Measurements from ENCODE around the gene DPP6. TPM values are rescaled to one million over a fixed set of nuclear protein-coding genes. Genes with fewer than 3 reads are reported as not detected.
A peak's percentile ranks its signal among the peaks of the same experiment; 100 is the strongest.

DPP6 gene
- total RNA-seq, 4 donors from 2014 or later: 0.94 to 1.9 TPM; not detected in 2

GRCh38 chr7:154451480-154452457 lies 399.6 kb downstream of the DPP6 start:
- no peak overlapping the region for H3K4me3 ChIP-seq
- no peaks in the 10 kb centered on the region for H3K36me3 ChIP-seq
- intact Hi-C loops (cut with DNase I; ENCODE audit: low total_unique reads): loop anchor here (5.0 kb wide), 1 partner anchor 34 kb away; no protein-coding TSS in a partner anchor
- in situ Hi-C loops (cut with MboI; ENCODE audit: low sequenced_read_pairs in 4 of 4): no loop called here
- peak overlapping the region in 2 of 4 donors; percentile 34 to 68 for H3K27ac ChIP-seq
- no peaks in the 10 kb centered on the region for H3K27me3 ChIP-seq
- no peaks in the 10 kb centered on the region for H3K9me3 ChIP-seq
- ATAC-seq (peak in 1 of 2 donors; percentile 46), DNase-seq (no peak)
- peaks cover 0 to 5% of the 10 kb centered on the region in 2 donors for H3K4me1 ChIP-seq
- TF ChIP-seq POLR2A (IDR thresholded peaks at IDR 0.05) (no peak), CTCF (IDR thresholded peaks at IDR 0.05 in 4 of 5, conservative IDR thresholded peaks at IDR 0.05 in 1 of 5) (no peak)

- in situ Hi-C loops (cut with MboI; ENCODE audit: low sequenced_read_pairs in 4 of 4) (no loop called here), intact Hi-C loops (cut with DNase I; ENCODE audit: low total_unique reads) (no loop called here)
- Histone ChIP-seq H3K4me3 (no peak overlapping the region), H3K27ac (no peak overlapping the region), H3K4me1 (no peaks in the 10 kb centered on the region), H3K36me3 (no peaks in the 10 kb centered on the region), H3K27me3 (no peaks in the 10 kb centered on the region), H3K9me3 (no peaks in the 10 kb centered on the region)
- DNase-seq (no peak), ATAC-seq (no peak)
- TF ChIP-seq POLR2A (IDR thresholded peaks at IDR 0.05) (no peak), CTCF (IDR thresholded peaks at IDR 0.05 in 4 of 5, conservative IDR thresholded peaks at IDR 0.05 in 1 of 5) (no peak)
Measured at GRCh38 chr7:154463794-154464193, 411.6 kb downstream of the DPP6 start.

- H3K4me1 ChIP-seq: no peaks in the 10 kb centered on the region
- in situ Hi-C loops (cut with MboI; ENCODE audit: low sequenced_read_pairs in 4 of 4) (no loop called here), intact Hi-C loops (cut with DNase I; ENCODE audit: low total_unique reads) (no loop called here)
Measured at GRCh38 chr7:154469652-154470051, 417.5 kb downstream of the DPP6 start.

GRCh38 chr7:154472343-154472742 lies 420.1 kb downstream of the DPP6 start:
- no peak for ATAC-seq
- in situ Hi-C loops (cut with MboI; ENCODE audit: low sequenced_read_pairs in 4 of 4): no loop called here
- H3K9me3 ChIP-seq: no peaks in the 10 kb centered on the region
- intact Hi-C loops (cut with DNase I; ENCODE audit: low total_unique reads): no loop called here
- H3K4me3 ChIP-seq: no peak overlapping the region
- H3K27me3 ChIP-seq: no peaks in the 10 kb centered on the region
- H3K36me3 ChIP-seq: no peaks in the 10 kb centered on the region
- no peak overlapping the region for H3K27ac ChIP-seq
- TF ChIP-seq POLR2A (IDR thresholded peaks at IDR 0.05): no peak
- TF ChIP-seq CTCF (IDR thresholded peaks at IDR 0.05 in 4 of 5, conservative IDR thresholded peaks at IDR 0.05 in 1 of 5): no peak
- H3K4me1 ChIP-seq: no peaks in the 10 kb centered on the region
- no peak for DNase-seq

More at GRCh38 chr7:154469652-154470051, 417.5 kb downstream of the DPP6 start:
- Histone ChIP-seq H3K4me3 (no peak overlapping the region), H3K36me3 (no peaks in the 10 kb centered on the region), H3K27me3 (no peaks in the 10 kb centered on the region), H3K27ac (no peak overlapping the region), H3K9me3 (no peaks in the 10 kb centered on the region)
- DNase-seq (no peak), ATAC-seq (no peak)
- TF ChIP-seq POLR2A (IDR thresholded peaks at IDR 0.05): no peak
- TF ChIP-seq CTCF (IDR thresholded peaks at IDR 0.05 in 4 of 5, conservative IDR thresholded peaks at IDR 0.05 in 1 of 5): no peak
